Upper lobe of left lung (tissue), 6 donors: ENCODE measurements around the gene GGT6. TPM values are rescaled to one million over a fixed set of nuclear protein-coding genes. Genes with fewer than 3 reads are reported as not detected.

Source experiments
- ATAC-seq, 2 donors: fragments of 200-7000 bp; cut with Tn5 transposase; one replicate each; pipeline ENCODE4 v1.9.1; 2022; ENCODE audit warnings: mild to moderate bottlenecking in 2 of 2, moderate library complexity in 2 of 2; ENCODE audit not compliant: low FRiP score in 2 of 2
- DNase-seq, 2 donors: peaks; one replicate each; pipeline ENCODE4 v3.0.0-alpha.2; 2019 to 2020
- H3K27ac ChIP-seq, 4 donors: fragments of 200-600 bp; sonication (generic); one replicate each; pipeline ENCODE4 v1.5.1; 2016 to 2019
- H3K27me3 ChIP-seq, 4 donors: fragments of 200-600 bp; sonication (generic); one replicate each; pipeline ENCODE4 v1.5.1; 2017 to 2019
- H3K36me3 ChIP-seq, 4 donors: fragments of 200-600 bp; sonication (generic); one replicate each; pipeline ENCODE4 v1.5.1; 2016 to 2019
- H3K4me1 ChIP-seq, 4 donors: fragments of 200-600 bp; sonication (generic); one replicate each; pipeline ENCODE4 v1.5.1; 2018 to 2019
- H3K4me3 ChIP-seq, 4 donors: fragments of 200-600 bp; sonication (generic); one replicate each; pipeline ENCODE4 v1.5.1; 2017 to 2019; ENCODE audit warnings: mild to moderate bottlenecking in 2 of 4, moderate library complexity in 1 of 4
- H3K9me3 ChIP-seq, 4 donors: fragments of 200-600 bp; sonication (generic); one replicate each; pipeline ENCODE4 v1.5.1; 2018 to 2019
- EP300 ChIP-seq, 4 donors: sonication (generic); formaldehyde crosslinking; IDR thresholded peaks; one replicate each; pipeline ENCODE4 v1.5.1; 2017; ENCODE audit warnings: antibody characterized with exemption in 4 of 4, control low read depth in 2 of 4
- POLR2A ChIP-seq, 4 donors: fragments of 450-650 bp; IDR thresholded peaks; one replicate each; pipeline ENCODE4 v1.5.1; 2016 to 2017; ENCODE audit warnings: antibody characterized with exemption in 4 of 4, mild to moderate bottlenecking in 2 of 4
- POLR2AphosphoS5 ChIP-seq, 2 donors: sonication (generic); formaldehyde crosslinking; IDR thresholded peaks; one replicate each; pipeline ENCODE4 v1.5.1; 2017; ENCODE audit warnings: antibody characterized with exemption in 2 of 2
- WGBS, 2 donors: methylation state at CpG; one replicate each; pipeline ENCODE4 v1.1.5; 2017 to 2018; 5-methylcytosine and 5-hydroxymethylcytosine counted together
- total RNA-seq, 6 donors: library from RNA; depleted of rRNA in 4 of 6; stranded (reverse); fragments of >200 nt in 4 of 6; gene quantifications; one replicate each; pipeline versions ENCODE4 v1.1.0 to v1.2.1, GENCODE V29; 2016 to 2021
- TF ChIP-seq, protein P1 (sequence below), 6 experiments: fragments of 450-650 bp in 4 of 6; fragments of 200-600 bp in 2 of 6; sonication (generic) in 2 of 6; IDR thresholded peaks; one replicate each; pipeline ENCODE4 v1.5.1; 2016 to 2019; ENCODE audit warnings: antibody characterized with exemption in 6 of 6
- donor health status: DM: no; HTN: no; CAD: no; lungs with moderate emphysema.
- donor health status: DM: no; HTN: yes; CAD: no; lungs with severe emphysema.

GGT6 gene, protein sequence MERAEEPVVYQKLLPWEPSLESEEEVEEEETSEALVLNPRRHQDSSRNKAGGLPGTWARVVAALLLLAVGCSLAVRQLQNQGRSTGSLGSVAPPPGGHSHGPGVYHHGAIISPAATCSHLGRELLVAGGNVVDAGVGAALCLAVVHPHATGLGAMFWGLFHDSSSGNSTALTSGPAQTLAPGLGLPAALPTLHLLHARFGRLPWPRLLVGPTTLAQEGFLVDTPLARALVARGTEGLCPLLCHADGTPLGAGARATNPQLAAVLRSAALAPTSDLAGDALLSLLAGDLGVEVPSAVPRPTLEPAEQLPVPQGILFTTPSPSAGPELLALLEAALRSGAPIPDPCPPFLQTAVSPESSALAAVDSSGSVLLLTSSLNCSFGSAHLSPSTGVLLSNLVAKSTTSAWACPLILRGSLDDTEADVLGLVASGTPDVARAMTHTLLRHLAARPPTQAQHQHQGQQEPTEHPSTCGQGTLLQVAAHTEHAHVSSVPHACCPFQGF
- total RNA-seq: 10 to 100 TPM in 3 of 6 donors, 1 to 10 TPM in 3; 3.8 to 18.7 (median 9.7) TPM

DNA sequence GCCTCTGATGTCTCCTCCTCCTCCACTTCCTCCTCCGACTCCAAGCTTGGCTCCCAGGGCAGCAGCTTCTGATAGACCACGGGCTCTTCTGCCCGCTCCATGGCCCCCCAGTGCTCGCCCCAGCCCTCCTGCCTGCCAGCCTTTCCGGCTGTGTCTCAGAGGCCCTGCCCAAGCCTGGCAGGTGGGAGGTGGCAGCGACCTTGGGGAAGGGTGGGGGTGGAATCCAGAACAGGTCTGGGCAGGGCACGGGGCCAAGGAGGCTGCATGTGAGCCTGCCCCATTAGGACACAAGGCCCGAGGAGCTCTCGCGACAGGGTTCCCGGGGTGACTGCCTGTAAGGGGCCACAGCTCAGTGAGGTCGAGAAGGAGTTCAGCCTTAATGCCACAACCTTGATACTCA, at the start of gene GGT6:
Gene GGT6 (minus strand): TSS at position 157 of the 400 bp plus-strand sequence. CDS start 56 bp downstream, at position 101.
- Histone ChIP-seq H3K27me3 (no peaks in the 10 kb centered on the region), H3K4me3 (peak within 1 kb of the TSS in 2 of 4 donors; percentile 13 to 25), H3K36me3 (no peaks in the 10 kb centered on the region), H3K4me1 (peaks cover 6 to 25% (median 9%) of the 10 kb centered on the region in 4 donors), H3K9me3 (no peaks in the 10 kb centered on the region), H3K27ac (peak within 1 kb of the TSS in 2 of 4 donors; percentile 4 to 53)
- DNase-seq: peak in 1 of 2 donors; percentile 82
- TF ChIP-seq POLR2AphosphoS5 (IDR thresholded peaks at IDR 0.05) (no peak), EP300 (IDR thresholded peaks at IDR 0.05) (no peak), POLR2A (IDR thresholded peaks at IDR 0.05) (no peak)
- TF ChIP-seq, protein P1, sequence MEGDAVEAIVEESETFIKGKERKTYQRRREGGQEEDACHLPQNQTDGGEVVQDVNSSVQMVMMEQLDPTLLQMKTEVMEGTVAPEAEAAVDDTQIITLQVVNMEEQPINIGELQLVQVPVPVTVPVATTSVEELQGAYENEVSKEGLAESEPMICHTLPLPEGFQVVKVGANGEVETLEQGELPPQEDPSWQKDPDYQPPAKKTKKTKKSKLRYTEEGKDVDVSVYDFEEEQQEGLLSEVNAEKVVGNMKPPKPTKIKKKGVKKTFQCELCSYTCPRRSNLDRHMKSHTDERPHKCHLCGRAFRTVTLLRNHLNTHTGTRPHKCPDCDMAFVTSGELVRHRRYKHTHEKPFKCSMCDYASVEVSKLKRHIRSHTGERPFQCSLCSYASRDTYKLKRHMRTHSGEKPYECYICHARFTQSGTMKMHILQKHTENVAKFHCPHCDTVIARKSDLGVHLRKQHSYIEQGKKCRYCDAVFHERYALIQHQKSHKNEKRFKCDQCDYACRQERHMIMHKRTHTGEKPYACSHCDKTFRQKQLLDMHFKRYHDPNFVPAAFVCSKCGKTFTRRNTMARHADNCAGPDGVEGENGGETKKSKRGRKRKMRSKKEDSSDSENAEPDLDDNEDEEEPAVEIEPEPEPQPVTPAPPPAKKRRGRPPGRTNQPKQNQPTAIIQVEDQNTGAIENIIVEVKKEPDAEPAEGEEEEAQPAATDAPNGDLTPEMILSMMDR (IDR thresholded peaks at IDR 0.05): no peak
- 65 to 77% methylated on average over 10 to 11 of the region's 12 CpGs for WGBS, 2 donors
- ATAC-seq: peak in 1 of 2 donors; percentile 77

DNA sequence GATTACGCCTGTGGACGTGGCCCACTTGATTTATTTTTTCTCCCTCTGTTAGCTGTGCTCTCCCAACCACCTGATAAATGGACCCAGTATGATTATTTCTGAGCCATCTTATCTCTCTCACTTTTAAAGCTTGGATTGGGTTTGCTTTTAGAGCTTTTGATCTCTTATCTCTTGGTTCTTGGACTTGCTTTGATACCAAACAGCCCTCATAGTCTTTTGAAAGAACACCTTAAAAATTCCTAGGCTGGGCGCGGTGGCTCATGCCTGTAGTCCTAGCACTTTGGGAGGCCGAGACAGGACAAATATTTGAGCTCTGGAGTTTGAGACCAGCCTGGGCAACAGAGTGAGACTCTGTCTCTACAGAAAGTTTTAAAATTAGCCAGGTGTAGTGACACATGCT, 49.8 kb upstream of the GGT6 start:
- H3K36me3 ChIP-seq: no peaks in the 10 kb centered on the region
- ATAC-seq (peak in 1 of 2 donors; percentile 72), DNase-seq (peak in 1 of 2 donors; percentile 40)
- WGBS, 2 donors: 65 to 73% methylated on average over 5 of the region's 5 CpGs
- TF ChIP-seq, protein P1 (IDR thresholded peaks at IDR 0.05): no peak
- no peak for TF ChIP-seq POLR2A (IDR thresholded peaks at IDR 0.05)
- TF ChIP-seq EP300 (IDR thresholded peaks at IDR 0.05): no peak
- no peak for TF ChIP-seq POLR2AphosphoS5 (IDR thresholded peaks at IDR 0.05)
- peak overlapping the region in 2 of 4 donors; percentile 12 to 39 for H3K4me3 ChIP-seq
- H3K4me1 ChIP-seq: peaks cover 6 to 20% (median 15%) of the 10 kb centered on the region in 4 donors
- H3K27ac ChIP-seq: peak overlapping the region; percentile 15 to 65 (median 44)
- no peaks in the 10 kb centered on the region for H3K27me3 ChIP-seq
- H3K9me3 ChIP-seq: no peaks in the 10 kb centered on the region

DNA sequence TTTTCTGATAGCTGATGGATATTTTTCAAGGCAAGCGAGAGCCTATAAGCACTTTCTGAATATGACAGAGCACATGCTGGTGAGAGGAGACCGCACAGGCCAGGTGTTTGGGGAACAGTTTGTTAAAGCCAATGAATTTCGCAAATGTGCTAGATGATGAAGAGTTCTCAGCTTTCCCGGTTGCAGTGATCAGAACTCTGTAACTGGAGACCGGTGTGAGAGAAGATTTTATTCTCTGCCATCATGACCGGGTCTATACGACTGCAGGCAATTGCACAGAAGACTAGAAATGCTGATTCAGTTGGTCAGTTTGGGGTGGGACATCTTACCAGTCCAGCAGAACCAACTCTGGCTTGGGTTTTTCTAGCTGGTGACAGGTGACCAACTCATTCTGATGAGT, 49.4 kb upstream of the GGT6 start:
- DNase-seq (no peak), ATAC-seq (no peak)
- peaks cover 6 to 20% (median 15%) of the 10 kb centered on the region in 4 donors for H3K4me1 ChIP-seq
- H3K36me3 ChIP-seq: no peaks in the 10 kb centered on the region
- H3K27ac ChIP-seq: peak overlapping the region in 3 of 4 donors; percentile 35 to 65 (median 43)
- no peaks in the 10 kb centered on the region for H3K27me3 ChIP-seq
- 78 to 84% methylated on average over 7 of the region's 7 CpGs for WGBS, 2 donors
- no peak overlapping the region for H3K4me3 ChIP-seq
- TF ChIP-seq POLR2AphosphoS5 (IDR thresholded peaks at IDR 0.05): no peak
- TF ChIP-seq, protein P1 (IDR thresholded peaks at IDR 0.05): no peak
- no peaks in the 10 kb centered on the region for H3K9me3 ChIP-seq

DNA sequence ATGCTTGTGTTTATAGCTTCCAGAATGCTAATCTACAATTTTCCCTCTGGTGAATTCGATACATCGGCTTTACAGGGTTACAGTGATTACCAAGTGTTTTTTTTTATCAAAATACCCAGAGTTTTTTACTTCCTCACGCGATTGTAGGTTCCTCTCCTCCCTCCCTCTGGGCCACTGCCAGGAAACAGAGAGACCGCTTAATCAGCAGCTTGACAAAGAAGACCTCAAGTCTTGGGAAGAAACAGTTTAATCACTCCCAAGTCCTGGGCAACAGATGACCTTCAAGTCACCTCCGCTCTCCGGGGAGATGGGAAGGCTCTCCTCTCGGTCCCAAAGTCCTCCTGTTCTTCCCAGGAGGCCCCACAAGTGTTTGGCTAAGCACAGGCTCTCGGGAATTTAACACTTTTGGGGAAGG, 47.4 kb upstream of the GGT6 start:
- no peak overlapping the region for H3K4me3 ChIP-seq
- no peak for TF ChIP-seq EP300 (IDR thresholded peaks at IDR 0.05)
- TF ChIP-seq POLR2AphosphoS5 (IDR thresholded peaks at IDR 0.05): no peak
- TF ChIP-seq, protein P1 (IDR thresholded peaks at IDR 0.05): no peak
- no peak for TF ChIP-seq POLR2A (IDR thresholded peaks at IDR 0.05)
- ATAC-seq: peak in 1 of 2 donors; percentile 73
- H3K9me3 ChIP-seq: no peaks in the 10 kb centered on the region
- H3K36me3 ChIP-seq: no peaks in the 10 kb centered on the region
- peak in 1 of 2 donors; percentile 59 for DNase-seq
- 6 to 8% methylated on average over 9 of the region's 9 CpGs for WGBS, 2 donors
- H3K27ac ChIP-seq: peak overlapping the region; percentile 50 to 78 (median 56)
- H3K27me3 ChIP-seq: no peaks in the 10 kb centered on the region
- peaks cover 6 to 21% (median 17%) of the 10 kb centered on the region in 4 donors for H3K4me1 ChIP-seq
